K562 (cell line): ENCODE measurements around the gene PCID2. TPM values are rescaled to one million over a fixed set of nuclear protein-coding genes. Genes with fewer than 3 reads are reported as not detected.

Source experiments
- LEF1 ChIP-seq: fragments of 450-650 bp; IDR thresholded peaks from 2 replicates; pipeline ENCODE4 v1.6.1; 2016; ENCODE audit warnings: mild to moderate bottlenecking
- MCM2 ChIP-seq: fragments of 450-650 bp; IDR thresholded peaks from 2 replicates; pipeline ENCODE4 v1.6.1; 2017; ENCODE audit warnings: low read depth, mild to moderate bottlenecking
- NRF1 ChIP-seq, 2 experiments: fragments of 450-650 bp; IDR thresholded peaks in 1 of 2; conservative IDR thresholded peaks in 1 of 2; 2 replicates each; pipeline ENCODE4 v1.6.1; 2014; ENCODE audit warnings: mild to moderate bottlenecking in 2 of 2
- ZBTB17 ChIP-seq: fragments of 450-650 bp; formaldehyde crosslinking; IDR thresholded peaks from 2 replicates; pipeline ENCODE4 v1.4.0; 2020; ENCODE audit warnings: mild to moderate bottlenecking
- ZNF311 ChIP-seq: fragments of 250-450 bp; sonication (Bioruptor Pico); IDR thresholded peaks from 2 replicates; pipeline ENCODE4 v1.4.0; 2020; ENCODE audit warnings: mild to moderate bottlenecking, moderate library complexity
- ZZZ3 ChIP-seq: fragments of 450-650 bp; IDR thresholded peaks from 2 replicates; pipeline ENCODE4 v1.6.1; 2016; ENCODE audit warnings: antibody characterized with exemption, mild to moderate bottlenecking, moderate library complexity
- polyA plus RNA-seq, 8 experiments: library from polyadenylated mRNA; depleted of rRNA in 4 of 8; stranded (reverse) in 5 of 8; unstranded in 3 of 8; fragments of >200 nt; fragmentation: Nextera tagmentation in 2 of 8; fragmentation: Illumina TruSeq in 1 of 8; extraction: Ambion mirVana in 2 of 8; extraction: Trizol in 1 of 8; gene quantifications; 2 replicates each; pipeline versions ENCODE4 v1.2.1 to v1.2.3, GENCODE V29; 2011 to 2014; ENCODE audit warnings: inconsistent platforms in 1 of 8, missing spikeins in 1 of 8
- total RNA-seq, 7 experiments: library from RNA; depleted of rRNA in 6 of 7; stranded (reverse); fragments of >200 nt in 6 of 7; fragmentation: Illumina TruSeq in 2 of 7; extraction: Trizol in 2 of 7; gene quantifications; 2 replicates each; pipeline versions ENCODE4 v1.2.1 to v1.2.3, GENCODE V29; 2011 to 2021; ENCODE audit warnings: low replicate concordance in 1 of 7
- TF ChIP-seq, protein P1 (sequence below): sonication (generic); formaldehyde crosslinking; IDR thresholded peaks from 2 replicates; pipeline ENCODE4 v1.8.1; 2023; ENCODE audit warnings: mild to moderate bottlenecking, missing genetic modification reagents
- TF ChIP-seq, protein P2 (sequence below): IDR thresholded peaks from 2 replicates; pipeline ENCODE4 v1.6.1; 2011; ENCODE audit warnings: borderline replicate concordance, low read depth, mild to moderate bottlenecking, moderate library complexity, low read length; ENCODE audit not compliant: insufficient read depth, poor library complexity, severe bottlenecking
- TF ChIP-seq, protein P3 (sequence below): fragments of 450-650 bp; IDR thresholded peaks from 2 replicates; pipeline ENCODE4 v1.6.1; 2017; ENCODE audit warnings: antibody characterized with exemption, mild to moderate bottlenecking
- TF ChIP-seq, protein P4 (sequence below), 2 experiments: fragments of 450-650 bp; IDR thresholded peaks; 2 replicates each; pipeline ENCODE4 v1.6.1; 2016; ENCODE audit warnings: mild to moderate bottlenecking in 2 of 2, borderline replicate concordance in 1 of 2, low read depth in 1 of 2, moderate library complexity in 1 of 2

Gene PCID2
- total and polyA plus RNA-seq, 9 of the 15 experiments (the other 6 are each of a cell fraction or from before 2014, with no cell fraction given): 39.6 to 117 (median 59.6) TPM

DNA sequence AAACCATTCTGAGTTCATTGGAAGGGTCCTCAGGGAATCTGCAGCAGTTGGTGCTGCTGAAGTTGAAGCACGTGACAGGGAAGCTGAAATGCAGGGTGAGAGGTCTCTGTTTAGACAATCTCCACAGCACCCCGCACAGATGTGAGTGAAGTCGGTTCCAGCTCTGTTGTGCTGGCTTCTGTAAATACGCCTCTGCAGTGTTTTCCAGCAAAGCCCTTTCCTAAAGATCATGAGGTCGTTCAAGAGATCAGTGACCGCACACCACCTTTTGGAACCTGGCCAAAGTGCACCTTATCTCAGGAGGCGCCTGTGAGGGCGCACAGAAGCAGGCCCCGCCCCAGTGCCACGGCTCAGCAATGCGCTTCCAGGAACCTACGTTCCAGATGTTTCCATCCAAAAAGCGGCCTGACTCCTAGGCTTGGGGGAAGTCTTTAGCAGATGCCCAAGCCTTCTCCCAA lies 11.7 kb upstream of the PCID2 start (continued):
- TF ChIP-seq, protein P1, sequence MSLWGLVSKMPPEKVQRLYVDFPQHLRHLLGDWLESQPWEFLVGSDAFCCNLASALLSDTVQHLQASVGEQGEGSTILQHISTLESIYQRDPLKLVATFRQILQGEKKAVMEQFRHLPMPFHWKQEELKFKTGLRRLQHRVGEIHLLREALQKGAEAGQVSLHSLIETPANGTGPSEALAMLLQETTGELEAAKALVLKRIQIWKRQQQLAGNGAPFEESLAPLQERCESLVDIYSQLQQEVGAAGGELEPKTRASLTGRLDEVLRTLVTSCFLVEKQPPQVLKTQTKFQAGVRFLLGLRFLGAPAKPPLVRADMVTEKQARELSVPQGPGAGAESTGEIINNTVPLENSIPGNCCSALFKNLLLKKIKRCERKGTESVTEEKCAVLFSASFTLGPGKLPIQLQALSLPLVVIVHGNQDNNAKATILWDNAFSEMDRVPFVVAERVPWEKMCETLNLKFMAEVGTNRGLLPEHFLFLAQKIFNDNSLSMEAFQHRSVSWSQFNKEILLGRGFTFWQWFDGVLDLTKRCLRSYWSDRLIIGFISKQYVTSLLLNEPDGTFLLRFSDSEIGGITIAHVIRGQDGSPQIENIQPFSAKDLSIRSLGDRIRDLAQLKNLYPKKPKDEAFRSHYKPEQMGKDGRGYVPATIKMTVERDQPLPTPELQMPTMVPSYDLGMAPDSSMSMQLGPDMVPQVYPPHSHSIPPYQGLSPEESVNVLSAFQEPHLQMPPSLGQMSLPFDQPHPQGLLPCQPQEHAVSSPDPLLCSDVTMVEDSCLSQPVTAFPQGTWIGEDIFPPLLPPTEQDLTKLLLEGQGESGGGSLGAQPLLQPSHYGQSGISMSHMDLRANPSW (CRISPR knock-in tag): no peak
- TF ChIP-seq ZBTB17 (CRISPR knock-in tag) (no peak), ZZZ3 (no peak), NRF1 (conservative IDR thresholded peaks at IDR 0.05 in 1 of 2, IDR thresholded peaks at IDR 0.05 in 1 of 2) (peak; percentile 50 to 53; a peak in 2 of 4 replicates), ZNF311 (CRISPR knock-in tag) (no peak), MCM2 (no peak), LEF1 (peak; percentile 48; the same call in 1 of the 2 replicates)
- TF ChIP-seq, protein P2, sequence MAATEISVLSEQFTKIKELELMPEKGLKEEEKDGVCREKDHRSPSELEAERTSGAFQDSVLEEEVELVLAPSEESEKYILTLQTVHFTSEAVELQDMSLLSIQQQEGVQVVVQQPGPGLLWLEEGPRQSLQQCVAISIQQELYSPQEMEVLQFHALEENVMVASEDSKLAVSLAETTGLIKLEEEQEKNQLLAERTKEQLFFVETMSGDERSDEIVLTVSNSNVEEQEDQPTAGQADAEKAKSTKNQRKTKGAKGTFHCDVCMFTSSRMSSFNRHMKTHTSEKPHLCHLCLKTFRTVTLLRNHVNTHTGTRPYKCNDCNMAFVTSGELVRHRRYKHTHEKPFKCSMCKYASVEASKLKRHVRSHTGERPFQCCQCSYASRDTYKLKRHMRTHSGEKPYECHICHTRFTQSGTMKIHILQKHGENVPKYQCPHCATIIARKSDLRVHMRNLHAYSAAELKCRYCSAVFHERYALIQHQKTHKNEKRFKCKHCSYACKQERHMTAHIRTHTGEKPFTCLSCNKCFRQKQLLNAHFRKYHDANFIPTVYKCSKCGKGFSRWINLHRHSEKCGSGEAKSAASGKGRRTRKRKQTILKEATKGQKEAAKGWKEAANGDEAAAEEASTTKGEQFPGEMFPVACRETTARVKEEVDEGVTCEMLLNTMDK: no peak
- TF ChIP-seq, protein P3, sequence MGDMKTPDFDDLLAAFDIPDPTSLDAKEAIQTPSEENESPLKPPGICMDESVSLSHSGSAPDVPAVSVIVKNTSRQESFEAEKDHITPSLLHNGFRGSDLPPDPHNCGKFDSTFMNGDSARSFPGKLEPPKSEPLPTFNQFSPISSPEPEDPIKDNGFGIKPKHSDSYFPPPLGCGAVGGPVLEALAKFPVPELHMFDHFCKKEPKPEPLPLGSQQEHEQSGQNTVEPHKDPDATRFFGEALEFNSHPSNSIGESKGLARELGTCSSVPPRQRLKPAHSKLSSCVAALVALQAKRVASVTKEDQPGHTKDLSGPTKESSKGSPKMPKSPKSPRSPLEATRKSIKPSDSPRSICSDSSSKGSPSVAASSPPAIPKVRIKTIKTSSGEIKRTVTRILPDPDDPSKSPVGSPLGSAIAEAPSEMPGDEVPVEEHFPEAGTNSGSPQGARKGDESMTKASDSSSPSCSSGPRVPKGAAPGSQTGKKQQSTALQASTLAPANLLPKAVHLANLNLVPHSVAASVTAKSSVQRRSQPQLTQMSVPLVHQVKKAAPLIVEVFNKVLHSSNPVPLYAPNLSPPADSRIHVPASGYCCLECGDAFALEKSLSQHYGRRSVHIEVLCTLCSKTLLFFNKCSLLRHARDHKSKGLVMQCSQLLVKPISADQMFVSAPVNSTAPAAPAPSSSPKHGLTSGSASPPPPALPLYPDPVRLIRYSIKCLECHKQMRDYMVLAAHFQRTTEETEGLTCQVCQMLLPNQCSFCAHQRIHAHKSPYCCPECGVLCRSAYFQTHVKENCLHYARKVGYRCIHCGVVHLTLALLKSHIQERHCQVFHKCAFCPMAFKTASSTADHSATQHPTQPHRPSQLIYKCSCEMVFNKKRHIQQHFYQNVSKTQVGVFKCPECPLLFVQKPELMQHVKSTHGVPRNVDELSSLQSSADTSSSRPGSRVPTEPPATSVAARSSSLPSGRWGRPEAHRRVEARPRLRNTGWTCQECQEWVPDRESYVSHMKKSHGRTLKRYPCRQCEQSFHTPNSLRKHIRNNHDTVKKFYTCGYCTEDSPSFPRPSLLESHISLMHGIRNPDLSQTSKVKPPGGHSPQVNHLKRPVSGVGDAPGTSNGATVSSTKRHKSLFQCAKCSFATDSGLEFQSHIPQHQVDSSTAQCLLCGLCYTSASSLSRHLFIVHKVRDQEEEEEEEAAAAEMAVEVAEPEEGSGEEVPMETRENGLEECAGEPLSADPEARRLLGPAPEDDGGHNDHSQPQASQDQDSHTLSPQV: 0 out of 2 replicates have a peak, but pooled peaks have one; percentile 12
- TF ChIP-seq, protein P4, sequence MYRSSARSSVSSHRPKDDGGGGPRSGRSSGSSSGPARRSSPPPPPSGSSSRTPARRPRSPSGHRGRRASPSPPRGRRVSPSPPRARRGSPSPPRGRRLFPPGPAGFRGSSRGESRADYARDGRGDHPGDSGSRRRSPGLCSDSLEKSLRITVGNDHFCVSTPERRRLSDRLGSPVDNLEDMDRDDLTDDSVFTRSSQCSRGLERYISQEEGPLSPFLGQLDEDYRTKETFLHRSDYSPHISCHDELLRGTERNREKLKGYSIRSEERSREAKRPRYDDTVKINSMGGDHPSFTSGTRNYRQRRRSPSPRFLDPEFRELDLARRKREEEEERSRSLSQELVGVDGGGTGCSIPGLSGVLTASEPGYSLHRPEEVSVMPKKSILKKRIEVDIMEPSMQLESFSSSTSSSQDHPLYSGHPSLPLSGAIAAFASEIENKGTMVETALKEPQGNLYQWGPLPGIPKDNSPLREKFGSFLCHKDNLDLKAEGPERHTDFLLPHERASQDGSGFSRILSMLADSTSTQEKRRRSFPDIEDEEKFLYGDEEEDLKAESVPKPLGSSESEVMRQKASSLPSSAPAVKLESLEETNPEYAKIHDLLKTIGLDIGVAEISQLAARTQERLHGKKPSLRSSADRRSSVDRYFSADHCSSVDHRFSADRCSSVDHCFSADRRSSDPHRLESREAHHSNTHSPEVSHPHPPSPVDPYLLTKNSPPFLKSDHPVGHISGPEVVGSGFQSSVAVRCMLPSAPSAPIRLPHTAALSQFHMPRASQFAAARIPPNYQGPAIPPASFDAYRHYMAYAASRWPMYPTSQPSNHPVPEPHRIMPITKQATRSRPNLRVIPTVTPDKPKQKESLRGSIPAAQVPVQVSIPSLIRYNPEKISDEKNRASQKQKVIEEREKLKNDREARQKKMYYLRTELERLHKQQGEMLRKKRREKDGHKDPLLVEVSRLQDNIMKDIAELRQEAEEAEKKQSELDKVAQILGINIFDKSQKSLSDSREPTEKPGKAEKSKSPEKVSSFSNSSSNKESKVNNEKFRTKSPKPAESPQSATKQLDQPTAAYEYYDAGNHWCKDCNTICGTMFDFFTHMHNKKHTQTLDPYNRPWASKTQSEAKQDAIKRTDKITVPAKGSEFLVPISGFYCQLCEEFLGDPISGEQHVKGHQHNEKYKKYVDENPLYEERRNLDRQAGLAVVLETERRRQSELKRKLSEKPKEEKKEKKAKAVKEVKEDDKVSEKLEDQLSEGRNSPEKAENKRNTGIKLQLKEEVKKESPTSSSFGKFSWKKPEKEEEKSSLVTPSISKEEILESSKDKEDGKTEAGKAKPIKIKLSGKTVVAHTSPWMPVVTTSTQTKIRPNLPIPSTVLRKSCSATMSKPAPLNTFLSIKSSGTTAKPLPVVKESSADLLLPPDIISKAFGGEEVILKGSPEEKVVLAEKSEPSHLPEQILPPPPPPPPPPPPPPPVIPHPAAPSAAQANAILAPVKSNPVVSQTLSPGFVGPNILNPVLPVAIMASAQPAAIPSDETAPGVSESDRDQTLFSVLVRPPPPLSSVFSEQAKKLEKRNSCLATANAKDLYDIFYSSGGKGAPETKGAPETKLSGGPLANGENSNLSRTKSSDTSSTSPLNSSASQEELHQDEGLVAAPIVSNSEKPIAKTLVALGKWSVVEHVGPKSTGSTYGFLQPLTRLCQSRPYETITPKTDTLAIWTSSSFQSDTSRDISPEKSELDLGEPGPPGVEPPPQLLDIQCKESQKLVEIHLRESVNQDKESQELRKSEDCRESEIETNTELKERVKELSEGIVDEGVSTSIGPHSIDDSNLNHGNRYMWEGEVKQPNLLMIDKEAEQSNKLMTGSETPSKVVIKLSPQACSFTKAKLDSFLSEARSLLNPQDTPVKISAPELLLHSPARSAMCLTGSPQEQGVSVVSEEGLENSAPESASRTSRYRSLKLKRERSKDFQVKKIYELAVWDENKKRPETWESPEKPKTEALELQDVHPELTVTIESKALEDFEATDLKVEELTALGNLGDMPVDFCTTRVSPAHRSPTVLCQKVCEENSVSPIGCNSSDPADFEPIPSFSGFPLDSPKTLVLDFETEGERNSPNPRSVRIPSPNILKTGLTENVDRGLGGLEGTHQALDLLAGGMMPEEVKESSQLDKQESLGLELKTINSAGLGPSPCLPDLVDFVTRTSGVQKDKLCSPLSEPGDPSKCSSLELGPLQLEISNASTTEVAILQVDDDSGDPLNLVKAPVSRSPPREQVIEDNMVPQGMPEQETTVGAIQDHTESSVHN (IDR thresholded peaks at IDR 0.05; ENCODE audit: borderline replicate concordance in 1 of 2, low read depth in 1 of 2): no peak
